GM19324 (cell line): ENCODE data around the gene PTK6.

Experiments used
- ATAC-seq: cut with Tn5 transposase; IDR thresholded peaks from one replicate; pipeline ENCODE4 v1.9.1; 2021; ENCODE audit warnings: mild to moderate bottlenecking, moderate library complexity; ENCODE audit not compliant: unreplicated experiment, low FRiP score

Gene PTK6

DNA sequence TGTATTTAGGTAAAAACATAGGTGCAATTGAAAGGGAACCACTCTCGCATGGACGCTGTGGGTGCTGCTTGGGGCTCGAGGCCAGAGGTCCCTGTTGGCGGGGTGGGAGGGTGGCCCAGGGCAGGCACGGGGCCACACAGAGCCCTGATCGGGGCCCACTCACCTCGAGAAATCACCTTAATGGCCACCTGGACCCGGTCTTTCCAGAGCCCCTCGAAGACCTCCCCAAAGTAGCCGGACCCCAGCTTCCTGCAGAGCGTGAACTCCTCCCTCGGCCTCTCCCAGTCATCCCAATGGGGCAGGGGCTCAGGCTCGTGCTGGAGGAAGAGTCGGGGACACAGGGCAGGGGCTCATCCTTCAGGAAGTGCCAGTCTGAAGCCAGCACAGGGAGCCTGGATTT, 3.8 kb downstream of the PTK6 start:
- ATAC-seq = no peak

DNA sequence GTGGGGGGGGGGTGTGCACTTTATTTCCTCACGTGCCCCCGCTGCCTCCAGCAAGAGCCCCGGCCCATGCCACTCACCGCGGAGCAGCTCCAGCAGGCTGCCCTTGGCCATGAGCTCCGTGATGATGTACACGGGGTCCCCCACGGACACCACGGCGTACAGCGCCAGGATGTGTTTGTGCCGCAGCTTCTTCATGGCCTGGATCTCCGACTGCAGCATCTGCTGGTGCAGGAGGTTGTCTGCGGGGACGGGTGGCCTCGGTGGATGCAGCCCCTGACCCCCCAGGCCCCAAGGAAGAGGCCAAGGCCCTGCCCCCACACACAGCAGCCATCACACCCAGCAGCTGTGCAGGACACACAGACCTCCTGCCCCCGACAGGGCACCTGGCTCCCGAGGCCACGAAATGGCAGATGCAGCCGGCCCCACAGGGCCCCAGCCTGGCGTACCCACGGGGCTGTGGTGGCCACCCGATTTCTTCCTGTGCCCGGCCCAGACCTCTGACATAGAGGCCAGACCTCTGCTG, 4.7 kb downstream of the PTK6 start:
- ATAC-seq = no peak

DNA sequence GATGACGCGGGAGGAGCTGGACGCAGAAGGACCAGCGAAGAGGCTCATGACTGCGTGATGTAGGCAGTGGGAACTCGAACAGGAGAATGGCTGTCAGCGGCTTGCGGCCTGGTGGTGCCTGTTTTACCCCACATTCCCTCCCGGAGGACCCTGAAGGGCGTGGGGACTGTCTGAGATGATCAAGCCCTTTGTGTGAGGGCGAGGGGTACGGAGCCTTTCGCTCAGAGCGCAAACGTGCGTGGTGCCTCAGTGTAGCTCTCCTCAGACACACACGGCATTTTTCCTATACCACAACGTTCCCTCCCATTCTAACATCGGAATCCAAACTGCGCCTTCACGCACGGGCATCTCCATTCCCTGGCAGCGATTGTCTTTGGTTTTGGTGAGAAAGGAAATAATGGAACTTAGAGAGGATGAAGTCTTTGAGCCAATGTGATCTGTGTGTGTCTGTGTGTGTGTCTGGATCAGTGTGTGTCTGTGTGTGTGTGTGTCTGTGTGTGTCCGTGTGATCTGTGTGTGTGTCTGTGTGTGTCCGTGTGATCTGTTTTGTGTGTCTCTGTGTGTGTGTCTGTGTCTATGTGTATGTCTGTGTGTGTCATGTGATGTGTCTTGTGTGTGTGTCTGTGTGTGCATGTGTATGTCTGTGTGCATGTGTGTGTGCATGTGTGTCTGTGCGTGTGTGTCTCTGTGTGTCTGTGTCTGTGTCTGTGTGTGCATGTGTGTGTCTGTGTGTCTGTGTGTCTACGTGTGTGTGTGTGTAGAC, 5.3 kb downstream of the PTK6 start:
- no peak for ATAC-seq

DNA sequence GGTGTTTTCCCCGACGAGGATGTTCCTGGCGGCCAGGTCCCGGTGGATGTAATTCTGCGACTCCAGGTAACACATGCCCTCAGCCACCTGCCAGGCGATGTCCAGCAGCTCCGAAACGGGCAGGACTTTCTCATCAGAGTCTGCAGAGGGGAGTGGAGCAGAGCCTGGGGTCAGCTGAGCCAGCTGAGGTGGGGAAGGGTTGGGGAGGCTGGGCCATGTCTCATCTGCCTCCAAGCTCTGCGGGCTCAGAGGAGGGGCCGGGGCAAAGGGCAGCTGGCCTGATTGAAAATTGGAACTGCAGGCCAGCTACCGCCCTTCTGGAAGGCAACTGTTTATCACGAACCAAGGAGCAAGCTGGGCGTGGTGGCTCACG, 6.4 kb downstream of the PTK6 start:
- no peak for ATAC-seq

DNA sequence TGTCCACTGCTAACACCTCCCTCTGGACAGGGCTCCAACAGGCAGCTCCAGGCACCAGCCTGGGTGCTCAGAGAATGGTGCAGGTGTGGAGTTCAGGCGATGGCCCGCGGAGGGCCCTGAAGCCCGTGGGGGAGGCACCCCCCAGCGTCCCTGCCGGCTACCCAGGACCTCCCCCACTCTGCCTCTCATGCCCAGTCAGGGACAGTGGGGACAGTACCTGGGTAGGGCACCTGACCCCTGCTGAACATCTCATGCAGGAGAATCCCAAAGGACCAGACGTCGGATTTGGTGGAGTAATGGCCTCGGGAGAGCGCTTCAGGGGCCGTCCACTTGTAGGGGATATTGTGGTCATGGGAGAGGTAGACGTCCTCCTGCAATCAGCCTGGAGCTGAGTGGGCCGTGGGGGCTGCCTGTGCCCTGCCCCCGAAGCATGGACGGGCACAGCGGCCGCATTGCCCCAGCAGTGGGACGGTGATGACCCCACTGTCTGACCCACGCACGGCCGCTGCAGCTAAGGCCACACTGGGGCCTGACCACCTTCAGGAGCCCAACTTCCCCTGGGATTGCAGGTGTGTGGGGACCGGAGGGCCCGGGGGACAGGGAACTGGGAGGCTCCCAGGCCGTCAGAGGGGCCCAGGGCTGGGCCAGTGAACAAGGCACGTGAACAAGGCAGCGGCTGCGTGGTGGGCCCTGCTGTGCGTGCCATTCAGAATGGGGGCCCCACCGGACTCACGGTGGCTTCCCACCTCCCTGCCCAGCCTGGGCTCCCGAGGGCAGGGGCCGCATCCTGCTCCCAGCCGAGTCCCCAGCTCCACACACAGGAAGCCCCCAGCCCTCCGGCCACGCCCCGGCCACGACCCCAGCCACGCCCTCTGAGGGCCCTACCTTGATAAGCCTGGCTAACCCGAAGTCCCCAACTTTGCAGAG, 7.1 kb downstream of the PTK6 start:
- ATAC-seq = no peak

- ATAC-seq = no peak
These were observed 7.9 kb downstream of the PTK6 start for GRCh38 chr20:63529180-63529860.

GRCh38 chr20:63527184-63527583, 10.0 kb downstream of the PTK6 start:
- no peak for ATAC-seq

GRCh38 chr20:63525971-63526370, 11.2 kb downstream of the PTK6 start:
- ATAC-seq = no peak

- no peak for ATAC-seq
These were observed 12.0 kb downstream of the PTK6 start for GRCh38 chr20:63525185-63525584.

GRCh38 chr20:63522981-63523611, 14.1 kb downstream of the PTK6 start:
- ATAC-seq = no peak

- ATAC-seq = no peak
These were observed 14.9 kb downstream of the PTK6 start for GRCh38 chr20:63522091-63522868.

DNA sequence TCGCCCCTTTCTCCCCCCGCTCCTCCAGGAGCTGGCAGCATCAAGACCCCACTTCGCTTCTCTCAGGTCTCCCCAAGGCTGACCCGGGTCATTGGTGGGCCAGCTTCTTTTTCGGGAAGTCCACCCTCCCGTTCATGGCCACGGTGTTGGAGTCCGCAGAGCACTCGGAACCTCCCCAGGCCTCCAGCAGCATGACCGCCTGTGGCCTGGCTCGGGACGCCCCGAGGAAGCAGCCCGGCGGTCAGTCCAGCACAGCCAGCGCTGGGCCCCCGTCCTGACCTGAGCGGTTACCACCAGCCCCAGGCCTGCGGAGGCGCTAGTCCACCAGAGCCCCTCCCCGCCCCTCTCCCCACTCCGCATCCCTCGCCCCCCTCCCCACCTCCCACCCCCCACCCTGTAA, 15.6 kb downstream of the PTK6 start:
- ATAC-seq = no peak

- peak; percentile 56 for ATAC-seq
These were observed 16.1 kb downstream of the PTK6 start for GRCh38 chr20:63520934-63521601.

DNA sequence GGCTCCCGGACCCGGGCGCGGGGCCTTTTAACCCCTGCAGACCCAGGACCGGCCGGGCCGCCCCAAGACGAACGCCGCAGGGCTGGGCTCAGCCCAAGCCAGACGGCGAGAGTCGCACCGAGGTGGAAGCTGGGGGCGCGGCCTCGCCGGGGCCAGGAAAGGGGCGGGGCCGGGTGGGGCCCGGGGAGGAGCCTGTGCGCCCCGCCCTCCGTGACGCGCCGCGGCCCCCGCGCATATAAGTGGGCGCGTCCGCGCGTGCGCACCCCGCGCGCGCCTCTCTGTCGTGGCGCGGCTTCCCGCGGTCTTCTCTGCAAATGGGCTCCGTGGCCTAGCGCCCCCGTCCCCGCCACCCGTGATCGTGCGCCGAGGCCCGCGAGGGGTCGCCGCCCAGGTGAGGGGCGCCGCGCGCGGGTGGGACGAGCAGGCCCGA, 16.7 kb downstream of the PTK6 start, which contains the start of gene PPDPF:
PPDPF (plus strand) TSS at position 262 of the 430 bp plus-strand sequence. CDS start 544 bp downstream, outside the sequence.
- ATAC-seq = peak; percentile 73

DNA sequence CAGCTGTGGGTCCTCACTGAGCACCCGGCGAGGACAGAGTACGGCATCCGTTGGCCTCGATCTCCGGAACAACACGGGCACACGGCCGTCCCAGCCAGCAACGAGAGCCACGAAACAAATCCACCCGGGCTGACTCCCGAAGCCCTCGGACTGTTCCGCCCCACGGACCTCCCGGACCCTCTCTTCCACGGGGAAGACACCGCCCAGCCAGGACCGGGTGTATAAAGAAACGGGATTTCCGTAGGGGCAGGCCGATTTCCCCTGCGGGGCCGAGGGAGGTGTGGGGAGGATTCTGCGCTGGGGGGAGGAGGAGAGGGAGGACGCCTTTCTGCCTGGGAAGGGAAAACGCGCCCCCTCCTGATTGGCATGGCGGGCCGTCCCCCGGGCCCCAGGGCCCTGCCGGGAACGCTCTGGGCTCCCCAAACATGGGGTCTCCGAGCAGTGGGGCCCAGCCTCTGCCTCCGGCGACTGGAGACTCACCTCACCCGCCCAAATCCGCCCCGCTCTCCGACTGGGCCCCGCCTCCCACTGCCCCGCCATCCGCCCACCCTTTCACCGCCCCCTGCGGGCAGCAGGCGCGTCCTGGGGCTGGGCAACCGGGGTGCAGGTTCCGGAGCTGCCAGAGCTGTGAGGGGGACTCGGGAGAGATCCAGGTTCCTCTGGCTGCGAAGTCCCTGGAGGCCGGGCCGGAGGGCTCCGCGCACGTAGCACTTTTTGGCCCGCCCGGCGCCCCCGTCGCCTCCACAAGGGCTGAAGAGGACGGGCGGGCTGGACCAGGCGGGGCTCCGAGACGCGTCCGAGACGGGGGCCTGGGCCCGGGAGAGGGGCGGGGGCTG, 17.3 kb downstream of the PTK6 start:
- peak; percentile 21 for ATAC-seq

- no peak for ATAC-seq
These were observed 18.1 kb downstream of the PTK6 start for GRCh38 chr20:63518946-63519667.

GRCh38 chr20:63518351-63518861, 18.8 kb downstream of the PTK6 start:
- ATAC-seq = no peak
